Neural cell (in vitro differentiated cells): ENCODE results near the gene SPCS3. TPM values are rescaled to one million over a fixed set of nuclear protein-coding genes. Genes with fewer than 3 reads are reported as not detected.

Experiments
- H2AFZ ChIP-seq: fragments of 200-600, 300-800 bp; sonication (generic), shearing (Covaris generic); 2 replicates; pipeline ENCODE4 v1.6.0; 2014; ENCODE audit warnings: low read depth, mild to moderate bottlenecking, antibody characterized with exemption, low read length, moderate library complexity
- H3F3A ChIP-seq: fragments of 200-600 bp; shearing (Covaris generic); 2 replicates; pipeline ENCODE4 v1.6.1; 2016; ENCODE audit warnings: mild to moderate bottlenecking, moderate library complexity, mixed read lengths, antibody characterized with exemption, low read length; ENCODE audit not compliant: insufficient read depth, poor library complexity, severe bottlenecking
- H3K27ac ChIP-seq: fragments of 200-600, 300-800 bp; sonication (generic), shearing (Covaris generic); 2 replicates; pipeline ENCODE4 v1.5.1; 2014; ENCODE audit warnings: mild to moderate bottlenecking, low read length, moderate library complexity
- H3K27me3 ChIP-seq: fragments of 300-800, 200-600 bp; sonication (generic), shearing (Covaris generic); 2 replicates; pipeline ENCODE4 v1.6.0; 2014; ENCODE audit warnings: mild to moderate bottlenecking, low read depth, low read length, moderate library complexity; ENCODE audit not compliant: insufficient read depth
- H3K36me3 ChIP-seq: fragments of 300-800, 200-600 bp; sonication (generic), shearing (Covaris generic); 2 replicates; pipeline ENCODE4 v1.5.1; 2014; ENCODE audit warnings: mild to moderate bottlenecking, antibody characterized with exemption, low read length, moderate library complexity; ENCODE audit not compliant: insufficient read depth
- H3K4me2 ChIP-seq: fragments of 300-800, 200-600 bp; sonication (generic), shearing (Covaris generic); 2 replicates; pipeline ENCODE4 v1.6.0; 2014; ENCODE audit warnings: mild to moderate bottlenecking, low read length
- H3K4me3 ChIP-seq: fragments of 300-800, 200-600 bp; sonication (generic), shearing (Covaris generic); 2 replicates; pipeline ENCODE4 v1.5.1; 2014; ENCODE audit warnings: mild to moderate bottlenecking, low read length, moderate library complexity
- H3K79me2 ChIP-seq: fragments of 200-600 bp; shearing (Covaris generic); replicated peaks from 2 replicates; pipeline ENCODE4 v1.6.0; 2014; ENCODE audit warnings: mild to moderate bottlenecking, low read length, moderate library complexity; ENCODE audit not compliant: insufficient read depth
- H3K9ac ChIP-seq: fragments of 300-800, 200-600 bp; sonication (generic), shearing (Covaris generic); 2 replicates; pipeline ENCODE4 v1.6.1; 2016; ENCODE audit warnings: mild to moderate bottlenecking, low read length, mixed read lengths
- H3K9me2 ChIP-seq: fragments of 200-600 bp; shearing (Covaris generic); 2 replicates; pipeline ENCODE4 v1.6.1; 2016; ENCODE audit warnings: mild to moderate bottlenecking, low read length, mixed read lengths; ENCODE audit not compliant: insufficient read depth
- H3K9me3 ChIP-seq: fragments of 200-600, 300-800 bp; sonication (generic), shearing (Covaris generic); 2 replicates; pipeline ENCODE4 v1.6.1; 2016; ENCODE audit warnings: mild to moderate bottlenecking, mixed run types, low read length, moderate library complexity, mixed read lengths
- H4K20me1 ChIP-seq: fragments of 200-600 bp; shearing (Covaris generic); 2 replicates; pipeline ENCODE4 v1.6.1; 2016; ENCODE audit warnings: mild to moderate bottlenecking, mixed run types; ENCODE audit not compliant: insufficient read depth
- EP300 ChIP-seq: fragments of 450-650 bp; conservative IDR thresholded peaks from 2 replicates; pipeline ENCODE4 v1.6.1; 2014; ENCODE audit warnings: antibody characterized with exemption, mild to moderate bottlenecking, moderate library complexity; ENCODE audit not compliant: poor library complexity, severe bottlenecking
- EZH2 ChIP-seq: fragments of 200-600, 300-800 bp; shearing (Covaris generic), sonication (generic); IDR thresholded peaks from 2 replicates; pipeline ENCODE4 v1.6.1; 2014; ENCODE audit warnings: antibody characterized with exemption, low read length, borderline replicate concordance, mild to moderate bottlenecking; ENCODE audit not compliant: insufficient read depth, poor library complexity, severe bottlenecking
- MXI1 ChIP-seq: fragments of 450-650 bp; conservative IDR thresholded peaks from 2 replicates; pipeline ENCODE4 v1.6.1; 2014; ENCODE audit warnings: antibody characterized with exemption, mild to moderate bottlenecking; ENCODE audit not compliant: poor library complexity, severe bottlenecking
- POLR2AphosphoS5 ChIP-seq: IDR thresholded peaks from 2 replicates; pipeline ENCODE4 v1.6.1; 2012
- RAD21 ChIP-seq: fragments of 450-650 bp; conservative IDR thresholded peaks from 2 replicates; pipeline ENCODE4 v1.6.1; 2014; ENCODE audit warnings: antibody characterized with exemption, mild to moderate bottlenecking, moderate library complexity
- REST ChIP-seq: IDR thresholded peaks from 2 replicates; pipeline ENCODE4 v1.6.1; 2012; ENCODE audit warnings: borderline replicate concordance
- SMC3 ChIP-seq: fragments of 450-650 bp; conservative IDR thresholded peaks from 2 replicates; pipeline ENCODE4 v1.6.1; 2014; ENCODE audit warnings: antibody characterized with exemption, mild to moderate bottlenecking, moderate library complexity; ENCODE audit not compliant: poor library complexity
- TAF1 ChIP-seq: IDR thresholded peaks from 2 replicates; pipeline ENCODE4 v1.6.1; 2012; ENCODE audit warnings: low read depth
- polyA plus RNA-seq: library from polyadenylated mRNA; depleted of rRNA; stranded (reverse); fragments of >200 nt; gene quantifications from 2 replicates; pipeline ENCODE4 v1.2.3, GENCODE V29; 2014
- TF ChIP-seq, protein P1 (sequence below): fragments of 450-650 bp; IDR thresholded peaks from 2 replicates; pipeline ENCODE4 v1.5.1; 2014; ENCODE audit warnings: antibody characterized with exemption, mild to moderate bottlenecking, moderate library complexity; ENCODE audit not compliant: poor library complexity, severe bottlenecking

Gene SPCS3
- polyA plus RNA-seq, 1 donor from 2014 or later = 104 TPM

DNA sequence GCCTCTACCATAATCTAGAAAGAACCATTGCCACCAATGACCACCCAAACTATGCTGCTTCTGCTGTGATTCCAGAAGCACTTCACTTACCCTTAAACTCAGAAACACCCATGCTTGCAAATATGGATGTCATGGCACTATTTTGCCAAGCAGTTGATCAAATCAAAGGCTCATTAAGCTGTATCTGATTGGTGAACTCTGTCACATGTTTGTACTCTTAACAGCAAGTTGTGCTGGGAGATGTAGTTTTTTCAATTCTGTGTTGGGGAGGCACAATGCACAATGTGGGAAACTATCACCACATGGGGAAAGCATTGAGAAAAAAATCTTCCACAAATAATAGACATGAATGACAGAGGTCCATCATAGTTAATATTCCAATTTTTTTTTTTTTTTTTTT, 19.2 kb upstream of the SPCS3 start:
- Histone ChIP-seq H3K27ac (no peak overlapping the region), H3K79me2 (no peaks in the 10 kb centered on the region), H3K4me2 (no peak overlapping the region), H4K20me1 (no peaks in the 10 kb centered on the region), H3K9me2 (no peaks in the 10 kb centered on the region), H3K36me3 (no peaks in the 10 kb centered on the region), H3K27me3 (no peaks in the 10 kb centered on the region), H3K9me3 (no peaks in the 10 kb centered on the region), H2AFZ (no peak overlapping the region), H3F3A (no peaks in the 10 kb centered on the region), H3K9ac (no peak overlapping the region), H3K4me3 (no peak overlapping the region)
- TF ChIP-seq POLR2AphosphoS5 = no peak
- TF ChIP-seq TAF1 = no peak
- TF ChIP-seq RAD21 = no peak
- no peak for TF ChIP-seq MXI1
- TF ChIP-seq REST = no peak
- no peak for TF ChIP-seq EP300
- no peak for TF ChIP-seq SMC3
- TF ChIP-seq EZH2 = no peak
- TF ChIP-seq, protein P1, sequence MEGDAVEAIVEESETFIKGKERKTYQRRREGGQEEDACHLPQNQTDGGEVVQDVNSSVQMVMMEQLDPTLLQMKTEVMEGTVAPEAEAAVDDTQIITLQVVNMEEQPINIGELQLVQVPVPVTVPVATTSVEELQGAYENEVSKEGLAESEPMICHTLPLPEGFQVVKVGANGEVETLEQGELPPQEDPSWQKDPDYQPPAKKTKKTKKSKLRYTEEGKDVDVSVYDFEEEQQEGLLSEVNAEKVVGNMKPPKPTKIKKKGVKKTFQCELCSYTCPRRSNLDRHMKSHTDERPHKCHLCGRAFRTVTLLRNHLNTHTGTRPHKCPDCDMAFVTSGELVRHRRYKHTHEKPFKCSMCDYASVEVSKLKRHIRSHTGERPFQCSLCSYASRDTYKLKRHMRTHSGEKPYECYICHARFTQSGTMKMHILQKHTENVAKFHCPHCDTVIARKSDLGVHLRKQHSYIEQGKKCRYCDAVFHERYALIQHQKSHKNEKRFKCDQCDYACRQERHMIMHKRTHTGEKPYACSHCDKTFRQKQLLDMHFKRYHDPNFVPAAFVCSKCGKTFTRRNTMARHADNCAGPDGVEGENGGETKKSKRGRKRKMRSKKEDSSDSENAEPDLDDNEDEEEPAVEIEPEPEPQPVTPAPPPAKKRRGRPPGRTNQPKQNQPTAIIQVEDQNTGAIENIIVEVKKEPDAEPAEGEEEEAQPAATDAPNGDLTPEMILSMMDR = no peak

- Histone ChIP-seq H2AFZ (no peak overlapping the region), H3F3A (no peaks in the 10 kb centered on the region), H3K27me3 (no peaks in the 10 kb centered on the region), H3K4me2 (no peak overlapping the region), H3K36me3 (no peaks in the 10 kb centered on the region), H3K27ac (no peak overlapping the region), H4K20me1 (no peaks in the 10 kb centered on the region), H3K79me2 (no peaks in the 10 kb centered on the region), H3K9me2 (no peaks in the 10 kb centered on the region), H3K9ac (no peak overlapping the region), H3K9me3 (no peaks in the 10 kb centered on the region), H3K4me3 (no peak overlapping the region)
- TF ChIP-seq, protein P1 = no peak
- TF ChIP-seq TAF1 (no peak), EP300 (no peak), MXI1 (no peak), SMC3 (no peak), POLR2AphosphoS5 (no peak), EZH2 (no peak), RAD21 (no peak), REST (no peak)
Observed at GRCh38 chr4:176302283-176303275, 17.2 kb upstream of the SPCS3 start.
